HG02759 (cell line): ENCODE data around the gene CXCR6.

Source experiments
- ATAC-seq: cut with Tn5 transposase; IDR thresholded peaks from one replicate; pipeline ENCODE4 v1.9.1; 2021; ENCODE audit warnings: mild to moderate bottlenecking, moderate library complexity; ENCODE audit not compliant: unreplicated experiment

The CXCR6 gene

GRCh38 chr3:45943207-45943846 is at the start of gene CXCR6:
Gene CXCR6, plus strand, starts transcription at chr3:45943464. Its CDS starts 3,018 bp downstream, at chr3:45946482.
- no peak for ATAC-seq

GRCh38 chr3:45894015-45894414 is 49.2 kb upstream of the CXCR6 start:
- ATAC-seq: no peak

GRCh38 chr3:45895686-45896468 is 47.4 kb upstream of the CXCR6 start:
- no peak for ATAC-seq

GRCh38 chr3:45896956-45897355 is 46.3 kb upstream of the CXCR6 start:
- no peak for ATAC-seq

- no peak for ATAC-seq
Measured at GRCh38 chr3:45904931-45905330, 38.3 kb upstream of the CXCR6 start.

- ATAC-seq: no peak
Measured at GRCh38 chr3:45905755-45906154, 37.5 kb upstream of the CXCR6 start.

GRCh38 chr3:45906681-45907407 is 36.4 kb upstream of the CXCR6 start:
- no peak for ATAC-seq

- no peak for ATAC-seq
Measured at GRCh38 chr3:45907769-45908705, 35.2 kb upstream of the CXCR6 start.

GRCh38 chr3:45908761-45909160 is 34.5 kb upstream of the CXCR6 start:
- no peak for ATAC-seq

- ATAC-seq: peak; percentile 42
Measured at GRCh38 chr3:45909542-45909941, 33.7 kb upstream of the CXCR6 start.

- ATAC-seq: no peak
Measured at GRCh38 chr3:45910892-45911291, 32.4 kb upstream of the CXCR6 start.

- ATAC-seq: no peak
Measured at GRCh38 chr3:45911511-45912226, 31.6 kb upstream of the CXCR6 start.

GRCh38 chr3:45912435-45912834 is 30.8 kb upstream of the CXCR6 start:
- no peak for ATAC-seq

- no peak for ATAC-seq
Measured at GRCh38 chr3:45914362-45915058, 28.8 kb upstream of the CXCR6 start.

- no peak for ATAC-seq
Measured at GRCh38 chr3:45915059-45915439, 28.2 kb upstream of the CXCR6 start.

GRCh38 chr3:45915518-45916231 is 27.6 kb upstream of the CXCR6 start:
- peak; percentile 92 for ATAC-seq

GRCh38 chr3:45917146-45917898 is 25.9 kb upstream of the CXCR6 start:
- ATAC-seq: no peak
